ENCODE results near the gene ILF2.
A peak's percentile ranks its signal among the peaks of the same experiment; 100 is the strongest.

ILF2 gene

GRCh38 chr1:153623101-153623500 is 47.7 kb downstream of the ILF2 start:
- no peak for TF ChIP-seq CTCF (IDR thresholded peaks at IDR 0.05; ENCODE audit: low read depth, low read length)
- no peak overlapping the region for H3K4me3 ChIP-seq (ENCODE audit: low read depth, low read length)
- no peak for DNase-seq (ENCODE audit: low read depth, low spot score)
- in situ Hi-C loops (cut with HindIII; ENCODE audit: low sequenced_read_pairs) = no loop called here

GRCh38 chr1:153619171-153619570 is 51.6 kb downstream of the ILF2 start:
- in situ Hi-C loops (cut with HindIII; ENCODE audit: low sequenced_read_pairs) = no loop called here
- DNase-seq (ENCODE audit: low read depth, low spot score) = no peak
- H3K4me3 ChIP-seq (ENCODE audit: low read depth, low read length) = no peak overlapping the region
- TF ChIP-seq CTCF (IDR thresholded peaks at IDR 0.05; ENCODE audit: low read depth, low read length) = no peak

GRCh38 chr1:153617663-153618062 is 53.1 kb downstream of the ILF2 start:
- H3K4me3 ChIP-seq (ENCODE audit: low read depth, low read length) = no peak overlapping the region
- DNase-seq (ENCODE audit: low read depth, low spot score) = peak; percentile 61
- peak; percentile 89 for TF ChIP-seq CTCF (IDR thresholded peaks at IDR 0.05; ENCODE audit: low read depth, low read length)
- in situ Hi-C loops (cut with HindIII; ENCODE audit: low sequenced_read_pairs) = no loop called here

- no peak for TF ChIP-seq CTCF (IDR thresholded peaks at IDR 0.05; ENCODE audit: low read depth, low read length)
- in situ Hi-C loops (cut with HindIII; ENCODE audit: low sequenced_read_pairs) = no loop called here
- no peak overlapping the region for H3K4me3 ChIP-seq (ENCODE audit: low read depth, low read length)
- DNase-seq (ENCODE audit: low read depth, low spot score) = no peak
Measured at GRCh38 chr1:153616917-153617311, 53.9 kb downstream of the ILF2 start.

GRCh38 chr1:153616144-153616916 is 54.5 kb downstream of the ILF2 start, which contains the start of gene S100A14:
S100A14 (minus strand) TSS chr1:153616325; CDS start chr1:153615858, 467 bp downstream.
- no peak within 1 kb of the TSS for H3K4me3 ChIP-seq (ENCODE audit: low read depth, low read length)
- TF ChIP-seq CTCF (IDR thresholded peaks at IDR 0.05; ENCODE audit: low read depth, low read length) = no peak
- no peak for DNase-seq (ENCODE audit: low read depth, low spot score)
- in situ Hi-C loops (cut with HindIII; ENCODE audit: low sequenced_read_pairs) = no loop called here

- no peak overlapping the region for H3K4me3 ChIP-seq (ENCODE audit: low read depth, low read length)
- in situ Hi-C loops (cut with HindIII; ENCODE audit: low sequenced_read_pairs) = no loop called here
- no peak for TF ChIP-seq CTCF (IDR thresholded peaks at IDR 0.05; ENCODE audit: low read depth, low read length)
- DNase-seq (ENCODE audit: low read depth, low spot score) = no peak
Measured at GRCh38 chr1:153615406-153615805, 55.4 kb downstream of the ILF2 start.

Measured in astrocyte of the spinal cord (primary cell).